Hepatocyte (in vitro differentiated cells): Measurements from ENCODE around the gene MIS12. TPM values are rescaled to one million over a fixed set of nuclear protein-coding genes. Genes with fewer than 3 reads are reported as not detected.

Experiments
- DNase-seq: peaks from one replicate; pipeline ENCODE4 v3.0.0-alpha.2; 2016; ENCODE audit warnings: low spot score
- H2AFZ ChIP-seq: fragments of 200-600 bp; sonication (generic); 2 replicates; pipeline ENCODE4 v1.6.0; 2016; ENCODE audit warnings: antibody characterized with exemption, mild to moderate bottlenecking
- H3K27ac ChIP-seq: fragments of 200-600 bp; sonication (generic); 2 replicates; pipeline ENCODE4 v1.5.1; 2016; ENCODE audit warnings: mild to moderate bottlenecking
- H3K27me3 ChIP-seq: fragments of 200-600 bp; sonication (generic); 2 replicates; pipeline ENCODE4 v1.6.1; 2016
- H3K36me3 ChIP-seq: fragments of 200-600 bp; sonication (generic); replicated peaks from 2 replicates; pipeline ENCODE4 v1.5.1; 2016; ENCODE audit warnings: low read depth; ENCODE audit not compliant: insufficient read depth
- H3K4me1 ChIP-seq: fragments of 200-600 bp; sonication (generic); 2 replicates; pipeline ENCODE4 v1.5.1; 2016; ENCODE audit warnings: mild to moderate bottlenecking, moderate library complexity; ENCODE audit not compliant: insufficient read depth
- H3K4me2 ChIP-seq: fragments of 200-600 bp; sonication (generic); 2 replicates; pipeline ENCODE4 v1.6.0; 2016
- H3K4me3 ChIP-seq: fragments of 200-600 bp; sonication (generic); 2 replicates; pipeline ENCODE4 v1.5.1; 2016; ENCODE audit warnings: mild to moderate bottlenecking
- H3K79me2 ChIP-seq: fragments of 200-600 bp; sonication (generic); 2 replicates; pipeline ENCODE4 v1.6.0; 2017; ENCODE audit warnings: mild to moderate bottlenecking
- H3K9me2 ChIP-seq: fragments of 200-600 bp; sonication (generic); replicated peaks from 2 replicates; pipeline ENCODE4 v1.6.0; 2017; ENCODE audit warnings: mild to moderate bottlenecking; ENCODE audit not compliant: insufficient read depth
- H3K9me3 ChIP-seq: fragments of 200-600 bp; sonication (generic); 2 replicates; pipeline ENCODE4 v1.5.1; 2016; ENCODE audit warnings: low read depth, mild to moderate bottlenecking
- H4K20me1 ChIP-seq: fragments of 200-600 bp; sonication (generic); 2 replicates; pipeline ENCODE4 v1.6.0; 2016; ENCODE audit warnings: mild to moderate bottlenecking; ENCODE audit not compliant: insufficient read depth, poor library complexity, severe bottlenecking
- EZH2 ChIP-seq: fragments of 200-600 bp; sonication (generic); IDR thresholded peaks from 2 replicates; pipeline ENCODE4 v1.6.1; 2016; ENCODE audit warnings: antibody characterized with exemption, mild to moderate bottlenecking, borderline replicate concordance
- EZH2phosphoT487 ChIP-seq: fragments of 200-600 bp; sonication (generic); IDR thresholded peaks from one replicate; pipeline ENCODE4 v1.6.1; 2018; ENCODE audit warnings: antibody characterized with exemption, mild to moderate bottlenecking, low read depth, moderate library complexity; ENCODE audit not compliant: unreplicated experiment, severe bottlenecking
- WGBS: methylation state at CpG from one replicate; pipeline ENCODE4 v1.1.6; 2016; ENCODE audit warnings: low lambda C conversion rate; ENCODE audit errors: missing lambda C conversion rate; 5-methylcytosine and 5-hydroxymethylcytosine counted together
- polyA plus RNA-seq: library from polyadenylated mRNA; unstranded; fragments of >200 nt; fragmentation: Nextera tagmentation; extraction: Ambion mirVana; gene quantifications from 2 replicates; pipeline ENCODE4 v1.2.1, GENCODE V29; 2016
- total RNA-seq: library from RNA; depleted of rRNA; stranded (reverse); fragments of >200 nt; gene quantifications from 2 replicates; pipeline ENCODE4 v1.2.3, GENCODE V29; 2014
- TF ChIP-seq, protein P1 (sequence below): fragments of 200-600 bp; sonication (generic); IDR thresholded peaks from 2 replicates; pipeline ENCODE4 v1.5.1; 2016; ENCODE audit warnings: antibody characterized with exemption, mild to moderate bottlenecking; ENCODE audit not compliant: poor library complexity

The MIS12 gene
- total and polyA plus RNA-seq, 2 experiments from 2014 or later = 20.8 to 33.0 TPM

DNA sequence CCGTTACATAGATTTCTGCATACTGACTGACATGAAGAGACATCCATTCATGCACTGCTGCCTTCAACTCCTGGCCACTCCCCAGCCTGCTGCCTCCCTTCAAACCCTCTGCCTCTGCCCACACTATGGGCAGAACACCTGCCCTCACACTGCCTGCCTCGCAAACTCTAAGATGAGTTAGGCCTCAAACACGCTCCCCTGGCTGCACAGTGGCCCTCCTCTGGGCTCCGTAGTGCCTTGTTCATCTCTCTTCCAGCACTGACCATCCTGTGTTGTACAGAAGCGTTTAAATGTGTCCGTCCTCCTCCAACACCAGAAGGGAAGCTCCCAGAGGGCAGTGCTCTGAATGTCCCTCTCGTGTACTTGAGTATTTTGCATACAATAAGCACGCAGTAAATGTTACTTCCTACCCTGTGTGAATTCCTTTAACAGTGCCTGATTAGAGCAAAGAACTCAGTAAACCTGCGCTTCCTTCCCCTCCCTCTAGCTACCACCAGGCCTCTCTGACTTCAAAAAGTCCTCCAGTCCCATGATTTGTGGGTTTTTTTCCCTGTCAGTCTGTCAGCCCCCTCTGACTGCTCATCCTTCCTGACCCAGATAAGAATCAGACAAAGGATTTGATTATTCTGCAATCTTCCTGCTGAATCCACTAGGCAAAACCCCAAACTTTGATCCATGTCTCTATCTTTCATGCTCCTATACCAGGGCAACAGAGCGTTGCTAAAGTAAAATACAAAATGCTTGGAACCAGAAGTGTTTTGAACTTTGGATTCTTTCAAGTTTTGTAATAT lies 21.5 kb upstream of the MIS12 start:
- Histone ChIP-seq H3K4me2 (no peak overlapping the region), H3K27ac (no peak overlapping the region), H4K20me1 (no peaks in the 10 kb centered on the region), H3K9me2 (no peaks in the 10 kb centered on the region), H3K27me3 (no peaks in the 10 kb centered on the region), H3K36me3 (no peaks in the 10 kb centered on the region), H3K79me2 (peaks cover 64% of the 10 kb centered on the region), H2AFZ (no peak overlapping the region), H3K4me3 (no peak overlapping the region), H3K9me3 (no peaks in the 10 kb centered on the region), H3K4me1 (peaks cover 9% of the 10 kb centered on the region)
- TF ChIP-seq EZH2 (no peak), EZH2phosphoT487 (no peak)
- TF ChIP-seq, protein P1, sequence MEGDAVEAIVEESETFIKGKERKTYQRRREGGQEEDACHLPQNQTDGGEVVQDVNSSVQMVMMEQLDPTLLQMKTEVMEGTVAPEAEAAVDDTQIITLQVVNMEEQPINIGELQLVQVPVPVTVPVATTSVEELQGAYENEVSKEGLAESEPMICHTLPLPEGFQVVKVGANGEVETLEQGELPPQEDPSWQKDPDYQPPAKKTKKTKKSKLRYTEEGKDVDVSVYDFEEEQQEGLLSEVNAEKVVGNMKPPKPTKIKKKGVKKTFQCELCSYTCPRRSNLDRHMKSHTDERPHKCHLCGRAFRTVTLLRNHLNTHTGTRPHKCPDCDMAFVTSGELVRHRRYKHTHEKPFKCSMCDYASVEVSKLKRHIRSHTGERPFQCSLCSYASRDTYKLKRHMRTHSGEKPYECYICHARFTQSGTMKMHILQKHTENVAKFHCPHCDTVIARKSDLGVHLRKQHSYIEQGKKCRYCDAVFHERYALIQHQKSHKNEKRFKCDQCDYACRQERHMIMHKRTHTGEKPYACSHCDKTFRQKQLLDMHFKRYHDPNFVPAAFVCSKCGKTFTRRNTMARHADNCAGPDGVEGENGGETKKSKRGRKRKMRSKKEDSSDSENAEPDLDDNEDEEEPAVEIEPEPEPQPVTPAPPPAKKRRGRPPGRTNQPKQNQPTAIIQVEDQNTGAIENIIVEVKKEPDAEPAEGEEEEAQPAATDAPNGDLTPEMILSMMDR = no peak
- 87% methylated on average over 10 of the region's 10 CpGs for WGBS
- no peak for DNase-seq

DNA sequence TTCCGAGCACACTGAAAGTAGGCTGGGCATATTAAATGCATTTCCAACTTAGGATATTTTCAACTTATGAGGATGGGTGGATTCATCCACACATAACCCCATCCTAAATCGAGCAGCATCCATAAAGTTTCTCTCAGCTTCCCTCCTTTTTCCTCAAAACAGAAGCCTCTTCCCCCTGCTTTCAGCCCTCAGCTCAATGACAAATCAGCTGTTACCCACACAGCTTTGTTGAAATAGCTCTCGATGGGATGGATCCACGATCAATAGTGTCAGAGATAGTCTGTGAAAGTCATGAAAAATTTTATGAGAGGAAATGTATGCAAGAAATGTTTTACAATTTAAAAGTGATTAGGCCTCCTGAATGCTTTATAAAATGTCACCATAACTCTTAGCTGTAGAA lies 20.1 kb upstream of the MIS12 start:
- 92% methylated on average over 4 of the region's 4 CpGs for WGBS
- Histone ChIP-seq H3K4me1 (peaks cover 9% of the 10 kb centered on the region), H3K4me3 (no peak overlapping the region), H3K27ac (no peak overlapping the region), H3K27me3 (no peaks in the 10 kb centered on the region), H3K36me3 (no peaks in the 10 kb centered on the region), H2AFZ (no peak overlapping the region), H3K79me2 (peaks cover 64% of the 10 kb centered on the region), H3K9me3 (no peaks in the 10 kb centered on the region), H3K9me2 (no peaks in the 10 kb centered on the region), H3K4me2 (peak overlapping the region; percentile 92), H4K20me1 (no peaks in the 10 kb centered on the region)
- no peak for TF ChIP-seq EZH2
- TF ChIP-seq EZH2phosphoT487 = no peak
- TF ChIP-seq, protein P1 = no peak
- no peak for DNase-seq

DNA sequence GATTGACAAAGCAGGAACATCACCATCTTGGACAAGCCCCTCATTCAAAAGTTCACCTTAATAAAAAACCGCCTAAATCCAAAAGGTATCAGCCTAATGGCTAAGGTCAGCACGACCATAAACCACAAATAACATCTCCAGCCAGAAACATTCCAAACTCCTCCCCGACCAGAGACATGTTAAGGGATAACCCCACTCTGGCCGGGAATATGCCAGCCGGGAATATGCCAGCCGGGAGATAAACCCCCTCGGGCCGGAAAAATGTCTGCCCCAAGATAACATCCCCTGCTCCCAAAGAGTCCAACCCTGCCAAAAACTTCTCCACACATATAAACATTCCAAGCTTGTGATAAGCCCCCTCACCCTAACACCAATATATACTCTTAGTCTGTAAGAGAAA lies 18.9 kb upstream of the MIS12 start:
- Histone ChIP-seq H3K27ac (peak overlapping the region; percentile 32), H3K4me3 (peak overlapping the region; percentile 73), H3K4me2 (peak overlapping the region; percentile 92), H3K79me2 (peaks cover 60% of the 10 kb centered on the region), H3K27me3 (no peaks in the 10 kb centered on the region), H3K9me2 (no peaks in the 10 kb centered on the region), H3K9me3 (no peaks in the 10 kb centered on the region), H3K36me3 (no peaks in the 10 kb centered on the region), H2AFZ (peak overlapping the region; percentile 67), H4K20me1 (no peaks in the 10 kb centered on the region), H3K4me1 (peaks cover 9% of the 10 kb centered on the region)
- no peak for DNase-seq
- WGBS = 3% methylated on average over 8 of the region's 8 CpGs
- no peak for TF ChIP-seq EZH2
- no peak for TF ChIP-seq EZH2phosphoT487
- TF ChIP-seq, protein P1 = no peak
